H9 (cell line): ENCODE results near the gene GALNT2. TPM values are rescaled to one million over a fixed set of nuclear protein-coding genes. Genes with fewer than 3 reads are reported as not detected.

Source experiments
- DNase-seq: peaks from one replicate; pipeline ENCODE4 v3.0.0-alpha.2; 2017
- H2AFZ ChIP-seq: one replicate; pipeline ENCODE4 v1.6.1; 2013; ENCODE audit warnings: mild to moderate bottlenecking, low read length, control low read depth, moderate library complexity
- H2AK5ac ChIP-seq: 2 replicates; pipeline ENCODE4 v1.6.1; 2013; ENCODE audit warnings: low read length, control low read depth, mixed read lengths; ENCODE audit not compliant: insufficient read length
- H2BK120ac ChIP-seq: one replicate; pipeline ENCODE4 v1.6.1; 2013; ENCODE audit warnings: low read depth, mild to moderate bottlenecking, low read length, control low read depth, inconsistent platforms; ENCODE audit not compliant: poor library complexity, severe bottlenecking
- H2BK12ac ChIP-seq: 2 replicates; pipeline ENCODE4 v1.6.1; 2013; ENCODE audit warnings: low read length, control low read depth, mixed read lengths, low read depth; ENCODE audit not compliant: insufficient read length
- H2BK15ac ChIP-seq: 2 replicates; pipeline ENCODE4 v1.6.1; 2013; ENCODE audit warnings: low read depth, low read length, control low read depth
- H2BK20ac ChIP-seq: one replicate; pipeline ENCODE4 v1.6.1; 2013; ENCODE audit warnings: low read depth, mild to moderate bottlenecking, low read length, control low read depth, inconsistent platforms; ENCODE audit not compliant: poor library complexity, severe bottlenecking
- H2BK5ac ChIP-seq: 2 replicates; pipeline ENCODE4 v1.6.1; 2013; ENCODE audit warnings: low read length, control low read depth, mixed read lengths; ENCODE audit not compliant: insufficient read length
- H3K14ac ChIP-seq: 2 replicates; pipeline ENCODE4 v1.6.1; 2013; ENCODE audit warnings: low read length, control low read depth; ENCODE audit not compliant: insufficient read depth
- H3K18ac ChIP-seq: 2 replicates; pipeline ENCODE4 v1.6.1; 2013; ENCODE audit warnings: low read depth, mild to moderate bottlenecking, mixed read lengths, low read length, control low read depth; ENCODE audit not compliant: insufficient read length
- H3K23ac ChIP-seq: 2 replicates; pipeline ENCODE4 v1.6.1; 2013; ENCODE audit warnings: low read length, control low read depth, mixed read lengths, low read depth; ENCODE audit not compliant: insufficient read length
- H3K23me2 ChIP-seq: 2 replicates; pipeline ENCODE4 v1.6.1; 2013; ENCODE audit warnings: low read depth, mild to moderate bottlenecking, mixed read lengths, low read length, control low read depth; ENCODE audit not compliant: insufficient read length, poor library complexity, severe bottlenecking
- H3K27ac ChIP-seq: 2 replicates; pipeline ENCODE4 v1.5.1; 2013; ENCODE audit warnings: low read length, control low read depth, mixed read lengths, low read depth; ENCODE audit not compliant: insufficient read length
- H3K27me3 ChIP-seq: 2 replicates; pipeline ENCODE4 v1.6.1; 2013; ENCODE audit warnings: low read length, control low read depth, inconsistent platforms; ENCODE audit not compliant: insufficient read depth
- H3K4ac ChIP-seq: 2 replicates; pipeline ENCODE4 v1.6.1; 2013; ENCODE audit warnings: low read depth, mild to moderate bottlenecking, control low read depth, inconsistent platforms, low read length, moderate library complexity
- H3K4me1 ChIP-seq: 2 replicates; pipeline ENCODE4 v1.6.1; 2013; ENCODE audit warnings: low read length, control low read depth, inconsistent platforms; ENCODE audit not compliant: insufficient read depth
- H3K4me2 ChIP-seq: 2 replicates; pipeline ENCODE4 v1.6.1; 2013; ENCODE audit warnings: low read length, control low read depth, mixed read lengths; ENCODE audit not compliant: insufficient read length, insufficient read depth
- H3K56ac ChIP-seq: 2 replicates; pipeline ENCODE4 v1.6.1; 2013; ENCODE audit warnings: low read depth, mild to moderate bottlenecking, mixed read lengths, low read length, control low read depth; ENCODE audit not compliant: insufficient read length
- H3K79me1 ChIP-seq: 2 replicates; pipeline ENCODE4 v1.6.1; 2013; ENCODE audit warnings: low read depth, mild to moderate bottlenecking, moderate library complexity, low read length, control low read depth, inconsistent platforms; ENCODE audit not compliant: insufficient read depth, poor library complexity, severe bottlenecking
- H3K79me2 ChIP-seq: 2 replicates; pipeline ENCODE4 v1.6.1; 2013; ENCODE audit warnings: low read length, control low read depth, inconsistent platforms; ENCODE audit not compliant: insufficient read depth
- H3K9ac ChIP-seq: 2 replicates; pipeline ENCODE4 v1.6.1; 2013; ENCODE audit warnings: low read length, control low read depth, mixed read lengths; ENCODE audit not compliant: insufficient read length; ENCODE audit errors: extremely low read depth
- H3K9me3 ChIP-seq: one replicate; pipeline ENCODE4 v1.6.1; 2013; ENCODE audit warnings: low read depth, low read length, inconsistent platforms; ENCODE audit not compliant: control insufficient read depth
- H3T11ph ChIP-seq: one replicate; pipeline ENCODE4 v1.6.1; 2013; ENCODE audit warnings: mild to moderate bottlenecking, low read length, control low read depth, inconsistent platforms
- H4K20me1 ChIP-seq: one replicate; pipeline ENCODE4 v1.6.1; 2013; ENCODE audit not compliant: control insufficient read depth, insufficient read length, insufficient read depth
- H4K5ac ChIP-seq: 2 replicates; pipeline ENCODE4 v1.6.1; 2013; ENCODE audit warnings: low read depth, mild to moderate bottlenecking, mixed read lengths, low read length, control low read depth; ENCODE audit not compliant: insufficient read length
- H4K8ac ChIP-seq: replicated peaks from 2 replicates; pipeline ENCODE4 v1.6.1; 2013; ENCODE audit warnings: low read length, control low read depth, mixed read lengths, low read depth; ENCODE audit not compliant: insufficient read length
- H4K91ac ChIP-seq: 2 replicates; pipeline ENCODE4 v1.6.1; 2013; ENCODE audit warnings: low read depth, mild to moderate bottlenecking, moderate library complexity, mixed read lengths, low read length, control low read depth; ENCODE audit not compliant: insufficient read length
- H3K27ac Mint-ChIP-seq, 3 experiments: 2 replicates in 2 of 3; 3 replicates in 1 of 3; pipeline ENCODE4 v1.8.0; 2020 to 2021; ENCODE audit warnings: mixed read lengths in 3 of 3, mild to moderate bottlenecking in 1 of 3, moderate library complexity in 1 of 3
- H3K27me3 Mint-ChIP-seq: 2 replicates; pipeline ENCODE4 v1.8.0; 2021; ENCODE audit warnings: low read depth, mild to moderate bottlenecking, moderate library complexity, mixed read lengths
- H3K36me3 Mint-ChIP-seq, 3 experiments: 2 replicates in 2 of 3; 3 replicates in 1 of 3; pipeline ENCODE4 v1.8.0; 2020 to 2021; ENCODE audit warnings: low read depth in 3 of 3, mixed read lengths in 3 of 3; ENCODE audit not compliant: insufficient read depth in 1 of 3
- H3K4me1 Mint-ChIP-seq, 2 experiments: 2 replicates each; pipeline ENCODE4 v1.8.0; 2020; ENCODE audit warnings: mixed read lengths in 2 of 2
- H3K4me3 Mint-ChIP-seq, 2 experiments: 2 replicates in 1 of 2; 3 replicates in 1 of 2; pipeline ENCODE4 v1.8.0; 2020 to 2021; ENCODE audit warnings: mild to moderate bottlenecking in 2 of 2, mixed read lengths in 2 of 2, moderate library complexity in 1 of 2
- H3K9me3 Mint-ChIP-seq, 2 experiments: 2 replicates in 1 of 2; 3 replicates in 1 of 2; pipeline ENCODE4 v1.8.0; 2020; ENCODE audit warnings: mild to moderate bottlenecking in 2 of 2, mixed read lengths in 2 of 2, moderate library complexity in 1 of 2
- CTCF ChIP-seq: fragments of 200-600 bp; sonication (generic); conservative IDR thresholded peaks from 3 replicates; pipeline ENCODE4 v1.8.0; 2021; ENCODE audit warnings: antibody characterized with exemption, mild to moderate bottlenecking
- WGBS: extraction: QIAGEN DNeasy Blood & Tissue Kit; methylation state at CpG from one replicate; pipeline ENCODE4 v1.1.7; 2013; ENCODE audit warnings: missing lambda C conversion rate, low lambda C conversion rate, mixed read lengths; ENCODE audit not compliant: insufficient read length; ENCODE audit errors: extremely low coverage; 5-methylcytosine and 5-hydroxymethylcytosine counted together
- total RNA-seq: library from RNA; stranded (reverse); gene quantifications from 2 replicates; pipeline ENCODE4 v1.2.1, GENCODE V29; 2021

Gene GALNT2
- total RNA-seq, 1 experiment from 2014 or later = 57.6 TPM

DNA sequence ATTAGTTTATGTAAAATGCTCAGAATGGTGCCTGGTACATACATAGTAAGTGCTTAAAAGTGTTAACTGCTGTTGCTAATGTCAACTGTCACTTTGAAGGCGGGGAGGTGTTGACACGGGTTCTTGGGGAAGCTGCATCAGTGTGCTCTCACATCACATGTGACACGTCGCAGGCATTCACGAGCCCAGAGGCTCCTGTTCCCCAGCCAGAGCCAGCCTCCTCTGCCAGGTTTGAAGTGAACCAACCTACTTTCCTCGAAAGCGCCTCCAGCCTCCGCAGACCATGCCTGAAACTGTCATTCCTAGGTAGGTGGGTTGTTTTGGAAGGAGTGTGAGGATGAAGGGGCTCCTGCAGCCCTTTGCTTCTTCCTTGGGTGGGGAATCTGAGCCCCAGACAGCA, 13.8 kb downstream of the GALNT2 start:
- H3K79me2 ChIP-seq = peaks cover 22% of the 10 kb centered on the region; the same call in 1 of the 2 replicates
- H3K27me3 ChIP-seq = no peaks in the 10 kb centered on the region
- H3K9ac ChIP-seq = no peak overlapping the region
- H3K23ac ChIP-seq = no peak overlapping the region
- H3K79me1 ChIP-seq = peaks cover 23% of the 10 kb centered on the region
- Mint-ChIP-seq H3K27ac (no peak overlapping the region), H3K4me1 (peaks cover 34 to 36% of the 10 kb centered on the region in 2 experiments), H3K27me3 (peaks cover 3% of the 10 kb centered on the region), H3K36me3 (peaks cover 15 to 18% (median 18%) of the 10 kb centered on the region in 3 experiments), H3K4me3 (no peak overlapping the region), H3K9me3 (peaks cover 10 to 14% of the 10 kb centered on the region in 2 experiments)
- no peak overlapping the region for H3K4me2 ChIP-seq
- H3K18ac ChIP-seq = no peak overlapping the region
- H3K9me3 ChIP-seq = no peaks in the 10 kb centered on the region
- peaks cover 10% of the 10 kb centered on the region; the same call in 1 of the 2 replicates for H3K4me1 ChIP-seq
- no peak overlapping the region for H2AK5ac ChIP-seq
- no peak overlapping the region for H4K91ac ChIP-seq
- no peak overlapping the region for H3T11ph ChIP-seq
- H2BK120ac ChIP-seq = no peak overlapping the region
- H3K4ac ChIP-seq = no peak overlapping the region
- peaks cover 2% of the 10 kb centered on the region for H4K20me1 ChIP-seq
- H3K14ac ChIP-seq = no peak overlapping the region
- no CpG with 5 or more reads among the region's 8 CpGs for WGBS
- no peak overlapping the region for H2BK5ac ChIP-seq
- no peak overlapping the region for H2BK20ac ChIP-seq
- no peak for DNase-seq
- H3K27ac ChIP-seq = no peak overlapping the region
- H2BK12ac ChIP-seq = no peak overlapping the region
- no peak for TF ChIP-seq CTCF
- H4K8ac ChIP-seq = no peak overlapping the region
- H2AFZ ChIP-seq = no peak overlapping the region
- H3K56ac ChIP-seq = no peak overlapping the region
- no peak overlapping the region for H4K5ac ChIP-seq
- H3K23me2 ChIP-seq = no peaks in the 10 kb centered on the region
- H2BK15ac ChIP-seq = no peak overlapping the region
